Epithelial cell of proximal tubule (primary cell): Measurements from ENCODE around the gene SYNJ2. TPM values are rescaled to one million over a fixed set of nuclear protein-coding genes. Genes with fewer than 3 reads are reported as not detected.
A peak's percentile ranks its signal among the peaks of the same experiment; 100 is the strongest.

ENCODE experiments used
- DNase-seq: peaks from one replicate; pipeline ENCODE4 v3.0.0-alpha.2; 2011; ENCODE audit warnings: low read depth
- H3K4me3 ChIP-seq: 2 replicates; pipeline ENCODE4 v1.5.1; 2011; ENCODE audit warnings: low read depth, mild to moderate bottlenecking, low read length
- CTCF ChIP-seq: conservative IDR thresholded peaks from 2 replicates; pipeline ENCODE4 v1.5.1; 2012; ENCODE audit warnings: low read depth, mild to moderate bottlenecking, low read length
- total RNA-seq: library from RNA; depleted of rRNA; stranded (reverse); fragments of >200 nt; gene quantifications from 2 replicates; pipeline ENCODE4 v1.2.3, GENCODE V29; 2015

Gene SYNJ2
- total RNA-seq, 1 donor from 2014 or later, result 19.1 TPM

GRCh38 chr6:158070513-158070912 is 88.8 kb downstream of the SYNJ2 start:
- TF ChIP-seq CTCF, result no peak
- H3K4me3 ChIP-seq, result no peak overlapping the region
- no peak for DNase-seq

- no peak for DNase-seq
Observed at GRCh38 chr6:158071121-158072082, 89.7 kb downstream of the SYNJ2 start.

GRCh38 chr6:158072083-158072721 is 90.5 kb downstream of the SYNJ2 start:
- H3K4me3 ChIP-seq, result no peak overlapping the region
- peak; percentile 88 for TF ChIP-seq CTCF
- no peak for DNase-seq

More at GRCh38 chr6:158071121-158072082, 89.7 kb downstream of the SYNJ2 start:
- H3K4me3 ChIP-seq, result no peak overlapping the region
- TF ChIP-seq CTCF, result no peak

- no peak for TF ChIP-seq CTCF
- H3K4me3 ChIP-seq, result no peak overlapping the region
- no peak for DNase-seq
Observed at GRCh38 chr6:158073776-158074175, 92.1 kb downstream of the SYNJ2 start.

GRCh38 chr6:158076548-158076947 is 94.9 kb downstream of the SYNJ2 start:
- no peak for DNase-seq
- no peak for TF ChIP-seq CTCF

GRCh38 chr6:158077676-158078075 is 96.0 kb downstream of the SYNJ2 start:
- H3K4me3 ChIP-seq, result no peak overlapping the region
- no peak for DNase-seq
- no peak for TF ChIP-seq CTCF

More at GRCh38 chr6:158076548-158076947, 94.9 kb downstream of the SYNJ2 start:
- no peak overlapping the region for H3K4me3 ChIP-seq
